ENCODE measurements around the gene BGN.

DNA sequence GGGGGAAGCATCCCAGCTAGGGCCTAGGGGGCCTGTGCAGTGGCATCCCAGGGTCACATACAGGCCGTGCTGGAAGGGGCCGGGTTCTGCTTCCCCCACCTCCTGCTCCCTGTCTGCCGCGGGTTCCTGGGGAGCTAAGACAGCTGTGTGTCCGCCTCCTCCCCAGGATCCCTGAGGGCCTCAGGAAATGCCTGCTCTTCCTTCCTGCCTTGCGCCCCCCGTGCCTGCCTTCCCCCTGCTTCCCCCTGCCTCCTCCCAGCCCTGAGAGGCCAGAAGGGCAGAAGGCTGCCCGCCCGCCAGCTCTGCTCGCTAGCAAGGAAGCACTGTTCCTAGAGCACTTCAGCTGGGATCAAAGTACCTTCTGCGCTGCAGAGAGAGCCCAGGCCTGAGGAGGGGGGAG is 2.9 kb upstream of the BGN start:
- TF ChIP-seq, protein P1, sequence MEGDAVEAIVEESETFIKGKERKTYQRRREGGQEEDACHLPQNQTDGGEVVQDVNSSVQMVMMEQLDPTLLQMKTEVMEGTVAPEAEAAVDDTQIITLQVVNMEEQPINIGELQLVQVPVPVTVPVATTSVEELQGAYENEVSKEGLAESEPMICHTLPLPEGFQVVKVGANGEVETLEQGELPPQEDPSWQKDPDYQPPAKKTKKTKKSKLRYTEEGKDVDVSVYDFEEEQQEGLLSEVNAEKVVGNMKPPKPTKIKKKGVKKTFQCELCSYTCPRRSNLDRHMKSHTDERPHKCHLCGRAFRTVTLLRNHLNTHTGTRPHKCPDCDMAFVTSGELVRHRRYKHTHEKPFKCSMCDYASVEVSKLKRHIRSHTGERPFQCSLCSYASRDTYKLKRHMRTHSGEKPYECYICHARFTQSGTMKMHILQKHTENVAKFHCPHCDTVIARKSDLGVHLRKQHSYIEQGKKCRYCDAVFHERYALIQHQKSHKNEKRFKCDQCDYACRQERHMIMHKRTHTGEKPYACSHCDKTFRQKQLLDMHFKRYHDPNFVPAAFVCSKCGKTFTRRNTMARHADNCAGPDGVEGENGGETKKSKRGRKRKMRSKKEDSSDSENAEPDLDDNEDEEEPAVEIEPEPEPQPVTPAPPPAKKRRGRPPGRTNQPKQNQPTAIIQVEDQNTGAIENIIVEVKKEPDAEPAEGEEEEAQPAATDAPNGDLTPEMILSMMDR (IDR thresholded peaks at IDR 0.05): no peak
- TF ChIP-seq ZFX (IDR thresholded peaks at IDR 0.05; ENCODE audit: borderline replicate concordance): no peak
